CD14-positive monocyte (primary cell): ENCODE results near the gene MFSD2B. TPM values are rescaled to one million over a fixed set of nuclear protein-coding genes. Genes with fewer than 3 reads are reported as not detected.

Experiments
- DNase-seq, 3 donors: peaks; one replicate each; pipeline ENCODE4 v3.0.0-alpha.2; 2011 to 2022
- H2AFZ ChIP-seq: 2 replicates; pipeline ENCODE4 v1.6.0; 2012; ENCODE audit warnings: mild to moderate bottlenecking, low read depth, low read length, inconsistent platforms; ENCODE audit not compliant: insufficient read depth, poor library complexity, severe bottlenecking
- H3K27ac ChIP-seq, 2 donors: 1 replicate in 1 of 2; 2 replicates in 1 of 2; pipeline ENCODE4 v1.5.1; 2012 to 2013; ENCODE audit warnings: low read length in 2 of 2, control low read depth in 1 of 2, inconsistent platforms in 1 of 2, low read depth in 1 of 2, mild to moderate bottlenecking in 1 of 2
- H3K27me3 ChIP-seq, 2 donors: one replicate each; pipeline versions ENCODE4 v1.6.0 to v1.6.1; 2011 to 2013; ENCODE audit warnings: low read length in 2 of 2; ENCODE audit not compliant: control insufficient read depth in 2 of 2, insufficient read depth in 2 of 2
- H3K36me3 ChIP-seq, 2 donors: replicated peaks in 1 of 2; 1 replicate in 1 of 2; 2 replicates in 1 of 2; pipeline versions ENCODE4 v1.5.1 to v1.6.1; 2012 to 2013; ENCODE audit warnings: low read length in 2 of 2, control low read depth in 1 of 2, inconsistent platforms in 1 of 2, mild to moderate bottlenecking in 1 of 2; ENCODE audit not compliant: insufficient read depth in 2 of 2, control insufficient read depth in 1 of 2
- H3K4me1 ChIP-seq, 2 donors: 1 replicate in 1 of 2; 2 replicates in 1 of 2; pipeline versions ENCODE4 v1.5.1 to v1.6.1; 2012 to 2013; ENCODE audit warnings: low read length in 2 of 2, control low read depth in 1 of 2, inconsistent platforms in 1 of 2, mild to moderate bottlenecking in 1 of 2, moderate library complexity in 1 of 2; ENCODE audit not compliant: insufficient read depth in 2 of 2, control insufficient read depth in 1 of 2
- H3K4me2 ChIP-seq: replicated peaks from 2 replicates; pipeline ENCODE3; 2012; ENCODE audit warnings: low read length, moderate library complexity, mild to moderate bottlenecking; ENCODE audit not compliant: poor library complexity, severe bottlenecking; ENCODE audit errors: extremely low read depth
- H3K4me3 ChIP-seq, 3 experiments: fragments of 200-600 bp in 1 of 3; sonication (generic) in 1 of 3; replicated peaks in 1 of 3; 1 replicate in 2 of 3; 2 replicates in 1 of 3; pipeline ENCODE4 v1.5.1; 2011 to 2013; ENCODE audit warnings: low read length in 3 of 3, mild to moderate bottlenecking in 3 of 3, control low read depth in 2 of 3, low read depth in 2 of 3, inconsistent platforms in 1 of 3, moderate library complexity in 1 of 3
- H3K79me2 ChIP-seq: 2 replicates; pipeline ENCODE4 v1.6.0; 2012; ENCODE audit warnings: mild to moderate bottlenecking, control low read depth, inconsistent platforms, low read length, moderate library complexity; ENCODE audit not compliant: insufficient read depth
- H3K9ac ChIP-seq: 2 replicates; pipeline ENCODE4 v1.6.0; 2017; ENCODE audit warnings: low read length, mild to moderate bottlenecking; ENCODE audit not compliant: insufficient read depth, poor library complexity, severe bottlenecking
- H3K9me3 ChIP-seq, 2 donors: replicated peaks in 1 of 2; 1 replicate in 1 of 2; 2 replicates in 1 of 2; pipeline versions ENCODE4 v1.5.1 to v1.6.1; 2012 to 2013; ENCODE audit warnings: low read length in 2 of 2, control low read depth in 1 of 2; ENCODE audit not compliant: control insufficient read depth in 1 of 2, insufficient read depth in 1 of 2
- H4K20me1 ChIP-seq: 2 replicates; pipeline ENCODE4 v1.6.0; 2012; ENCODE audit warnings: mild to moderate bottlenecking, low read length, control low read depth, moderate library complexity; ENCODE audit not compliant: insufficient read depth
- H3K27ac Mint-ChIP-seq, 7 donors: one replicate each; pipeline ENCODE4 v1.8.0; 2020; ENCODE audit warnings: mild to moderate bottlenecking in 7 of 7, mixed read lengths in 7 of 7, moderate library complexity in 6 of 7, inconsistent platforms in 2 of 7
- H3K27me3 Mint-ChIP-seq, 3 donors: one replicate each; pipeline ENCODE4 v1.8.0; 2021 to 2022; ENCODE audit warnings: low read depth in 3 of 3, mild to moderate bottlenecking in 3 of 3, mixed read lengths in 3 of 3, moderate library complexity in 3 of 3, inconsistent platforms in 1 of 3
- H3K36me3 Mint-ChIP-seq, 2 donors: one replicate each; pipeline ENCODE4 v1.8.0; 2020; ENCODE audit warnings: mixed read lengths in 2 of 2, inconsistent platforms in 1 of 2, mild to moderate bottlenecking in 1 of 2
- H3K4me1 Mint-ChIP-seq: one replicate; pipeline ENCODE4 v1.8.0; 2020; ENCODE audit warnings: mild to moderate bottlenecking, mixed read lengths
- H3K4me3 Mint-ChIP-seq, 2 donors: one replicate each; pipeline ENCODE4 v1.8.0; 2020; ENCODE audit warnings: mild to moderate bottlenecking in 2 of 2, mixed read lengths in 2 of 2, moderate library complexity in 1 of 2
- H3K9me3 Mint-ChIP-seq, 7 donors: one replicate each; pipeline ENCODE4 v1.8.0; 2020 to 2022; ENCODE audit warnings: mixed read lengths in 7 of 7, mild to moderate bottlenecking in 6 of 7, moderate library complexity in 6 of 7, inconsistent platforms in 2 of 7
- CTCF ChIP-seq: fragments of 200-600 bp; IDR thresholded peaks from one replicate; pipeline ENCODE4 v1.8.0; 2022; ENCODE audit warnings: antibody characterized with exemption, mild to moderate bottlenecking
- WGBS: methylation state at CpG from one replicate; pipeline ENCODE4 v1.1.5; 2013; ENCODE audit warnings: missing lambda C conversion rate; ENCODE audit not compliant: insufficient coverage; 5-methylcytosine and 5-hydroxymethylcytosine counted together
- intact Hi-C, 2 donors: fragments of 100-400 bp; cut with micrococcal nuclease; formaldehyde crosslinking; loops; one replicate each; pipeline versions ENCODE4 v1.15.0 to v1.15.1; 2023
- polyA plus RNA-seq, 3 donors: library from polyadenylated mRNA; depleted of rRNA in 1 of 3; unstranded in 2 of 3; stranded (reverse) in 1 of 3; fragments of 300-500 nt in 2 of 3; fragments of >200 nt in 1 of 3; fragmentation: Illumina TruSeq in 2 of 3; gene quantifications; 1 replicate in 2 of 3; 2 replicates in 1 of 3; pipeline ENCODE4 v1.2.3, GENCODE V29; 2012 to 2021

Gene MFSD2B
- polyA plus RNA-seq, 3 donors, result 0.03 to 0.46 TPM; not detected in 1

GRCh38 chr2:23976883-23977282, 33.0 kb upstream of the MFSD2B start:
- Histone ChIP-seq H3K79me2 (no peaks in the 10 kb centered on the region), H3K27me3 (no peaks in the 10 kb centered on the region), H2AFZ (no peak overlapping the region), H3K4me2 (no peak overlapping the region), H3K9me3 (no peaks in the 10 kb centered on the region), H3K4me3 (no peak overlapping the region), H3K36me3 (peaks cover 15 to 45% of the 10 kb centered on the region in 2 donors), H4K20me1 (no peaks in the 10 kb centered on the region), H3K27ac (no peak overlapping the region), H3K9ac (no peak overlapping the region), H3K4me1 (no peaks in the 10 kb centered on the region)
- H3K4me3 Mint-ChIP-seq, result no peak overlapping the region
- intact Hi-C loops, result no loop called here
- no peaks in the 10 kb centered on the region for H3K27me3 Mint-ChIP-seq
- H3K27ac Mint-ChIP-seq, result no peak overlapping the region
- H3K4me1 Mint-ChIP-seq, result no peaks in the 10 kb centered on the region
- DNase-seq, result no peak
- WGBS, result 93% methylated on average over 3 of the region's 8 CpGs
- TF ChIP-seq CTCF, result no peak
- H3K9me3 Mint-ChIP-seq, result no peaks in the 10 kb centered on the region
- H3K36me3 Mint-ChIP-seq, result peaks cover 18 to 59% of the 10 kb centered on the region in 2 donors

DNA sequence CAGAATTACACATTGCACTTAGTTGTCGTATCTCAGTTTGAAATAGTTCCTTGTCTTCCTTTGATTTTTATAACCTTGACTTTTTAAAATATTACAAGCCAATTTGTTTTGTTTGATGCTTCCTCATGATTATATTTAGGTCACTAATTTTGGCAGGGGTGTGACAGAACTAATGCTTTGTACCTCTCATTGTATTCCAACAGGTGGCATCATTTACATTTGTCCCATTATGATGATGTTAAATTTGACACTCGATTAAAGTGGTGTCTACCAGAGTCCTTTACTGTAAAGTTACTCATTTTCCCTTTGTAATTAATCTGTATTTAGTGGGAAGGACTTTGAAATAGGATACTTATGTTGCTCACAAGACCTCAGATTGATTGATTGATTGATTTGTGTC, 21.5 kb upstream of the MFSD2B start:
- Histone ChIP-seq H3K9ac (no peak overlapping the region), H4K20me1 (no peaks in the 10 kb centered on the region), H3K4me2 (no peak overlapping the region), H3K36me3 (peaks cover 20 to 27% of the 10 kb centered on the region in 2 donors), H3K4me3 (no peak overlapping the region), H2AFZ (no peak overlapping the region), H3K4me1 (no peaks in the 10 kb centered on the region), H3K27ac (no peak overlapping the region), H3K27me3 (no peaks in the 10 kb centered on the region), H3K9me3 (no peaks in the 10 kb centered on the region), H3K79me2 (no peaks in the 10 kb centered on the region)
- no CpG with 5 or more reads among the region's 2 CpGs for WGBS
- H3K27me3 Mint-ChIP-seq, result no peaks in the 10 kb centered on the region
- TF ChIP-seq CTCF, result no peak
- peak in 1 of 3 donors; percentile 19 for DNase-seq
- H3K4me3 Mint-ChIP-seq, result no peak overlapping the region
- peaks cover 0 to 4% (median 0%) of the 10 kb centered on the region in 7 donors for H3K9me3 Mint-ChIP-seq
- H3K36me3 Mint-ChIP-seq, result peaks cover 14 to 43% of the 10 kb centered on the region in 2 donors
- H3K27ac Mint-ChIP-seq, result no peak overlapping the region
- intact Hi-C loops, result no loop called here
- no peaks in the 10 kb centered on the region for H3K4me1 Mint-ChIP-seq
